Stimulated activated CD4-positive, alpha-beta T cell treated with anti-CD3 and anti-CD28 coated beads, Interleukin-4, amount 100 ng/mL, for 1 hour (primary cell): Measurements from ENCODE around the gene KCNJ6.

Experiments
- DNase-seq: peaks from one replicate; pipeline ENCODE4 v3.0.0-alpha.2; 2020

The KCNJ6 gene

GRCh38 chr21:37903396-37903795, 12.9 kb downstream of the KCNJ6 start:
- no peak for DNase-seq

GRCh38 chr21:37899146-37899545, 17.1 kb downstream of the KCNJ6 start:
- no peak for DNase-seq

- no peak for DNase-seq
Measured at GRCh38 chr21:37896788-37897187, 19.5 kb downstream of the KCNJ6 start.

GRCh38 chr21:37891972-37892371, 24.3 kb downstream of the KCNJ6 start:
- no peak for DNase-seq

GRCh38 chr21:37888659-37889058, 27.6 kb downstream of the KCNJ6 start:
- no peak for DNase-seq

GRCh38 chr21:37886726-37887299, 29.4 kb downstream of the KCNJ6 start:
- DNase-seq = no peak

- no peak for DNase-seq
Measured at GRCh38 chr21:37886120-37886519, 30.1 kb downstream of the KCNJ6 start.

GRCh38 chr21:37878946-37879660, 37.2 kb downstream of the KCNJ6 start:
- no peak for DNase-seq

- DNase-seq = no peak
Measured at GRCh38 chr21:37877888-37878684, 38.2 kb downstream of the KCNJ6 start.

GRCh38 chr21:37877171-37877570, 39.1 kb downstream of the KCNJ6 start:
- no peak for DNase-seq

- no peak for DNase-seq
Measured at GRCh38 chr21:37876561-37876960, 39.7 kb downstream of the KCNJ6 start.

GRCh38 chr21:37874904-37875780, 41.1 kb downstream of the KCNJ6 start:
- DNase-seq = no peak

GRCh38 chr21:37874481-37874880, 41.8 kb downstream of the KCNJ6 start:
- no peak for DNase-seq

- DNase-seq = no peak
Measured at GRCh38 chr21:37873655-37874054, 42.6 kb downstream of the KCNJ6 start.

GRCh38 chr21:37871121-37871862, 45.0 kb downstream of the KCNJ6 start:
- DNase-seq = no peak

- no peak for DNase-seq
Measured at GRCh38 chr21:37870221-37870620, 46.0 kb downstream of the KCNJ6 start.

- no peak for DNase-seq
Measured at GRCh38 chr21:37869661-37870060, 46.6 kb downstream of the KCNJ6 start.

- DNase-seq = no peak
Measured at GRCh38 chr21:37868446-37869295, 47.6 kb downstream of the KCNJ6 start.

- DNase-seq = no peak
Measured at GRCh38 chr21:37866027-37866426, 50.2 kb downstream of the KCNJ6 start.

GRCh38 chr21:37865156-37865555, 51.1 kb downstream of the KCNJ6 start:
- DNase-seq = no peak

- no peak for DNase-seq
Measured at GRCh38 chr21:37863842-37864241, 52.4 kb downstream of the KCNJ6 start.
